ENCODE results near the gene PDZRN3. TPM values are rescaled to one million over a fixed set of nuclear protein-coding genes. Genes with fewer than 3 reads are reported as not detected.

PDZRN3 gene
- total RNA-seq, 1 experiment from 2014 or later, result not detected

- Histone ChIP-seq H3K4me3 (ENCODE audit: low read depth in 2 of 2, low read length in 2 of 2) (no peak overlapping the region), H3K27ac (ENCODE audit: low read length) (no peak overlapping the region), H3K4me1 (ENCODE audit: control insufficient read depth, insufficient read depth, low read length) (no peaks in the 10 kb centered on the region), H3K36me3 (ENCODE audit: control insufficient read depth, insufficient read depth, low read length) (no peaks in the 10 kb centered on the region), H3K9me3 (ENCODE audit: control insufficient read depth, insufficient read depth, low read depth, low read length) (no peaks in the 10 kb centered on the region), H3K27me3 (ENCODE audit: control insufficient read depth, insufficient read depth, low read length) (no peaks in the 10 kb centered on the region)
- no TSS peak for BruUV-seq (replicated peaks)
- CTCF ChIA-PET, result no interaction called here
- in situ Hi-C loops (cut with HindIII; ENCODE audit: low pct_unique_long_range_greater_than_20kb, low sequenced_read_pairs) (no loop called here), intact Hi-C loops (cut with micrococcal nuclease; ENCODE audit: unreplicated experiment) (no loop called here)
- no peak for TF ChIP-seq REST (IDR thresholded peaks at IDR 0.05; ENCODE audit: insufficient read depth in 1 of 2, low read depth in 2 of 2, low read length in 1 of 2)
- no peak for TF ChIP-seq TCF7L2 (IDR thresholded peaks at IDR 0.05; ENCODE audit: low read depth, low read length)
- TF ChIP-seq SIN3A (IDR thresholded peaks at IDR 0.05; ENCODE audit: borderline replicate concordance, insufficient read depth, low read depth, low read length), result no peak
- no peak for TF ChIP-seq CTCF (IDR thresholded peaks at IDR 0.05)
- TF ChIP-seq POLR2AphosphoS5 (IDR thresholded peaks at IDR 0.05; ENCODE audit: low read depth, low read length), result no peak
- no peak for DNase-seq (ENCODE audit: low read depth, low spot score)
- POLR2A ChIA-PET, result no interaction called here
- ATAC-seq, result no peak
Measured at GRCh38 chr3:73577704-73578103, 47.0 kb downstream of the PDZRN3 start.

- Histone ChIP-seq H3K4me3 (ENCODE audit: low read depth in 2 of 2, low read length in 2 of 2) (no peak overlapping the region), H3K27me3 (ENCODE audit: control insufficient read depth, insufficient read depth, low read length) (no peaks in the 10 kb centered on the region), H3K9me3 (ENCODE audit: control insufficient read depth, insufficient read depth, low read depth, low read length) (no peaks in the 10 kb centered on the region), H3K4me1 (ENCODE audit: control insufficient read depth, insufficient read depth, low read length) (no peaks in the 10 kb centered on the region), H3K36me3 (ENCODE audit: control insufficient read depth, insufficient read depth, low read length) (no peaks in the 10 kb centered on the region), H3K27ac (ENCODE audit: low read length) (no peak overlapping the region)
- no peak for DNase-seq (ENCODE audit: low read depth, low spot score)
- TF ChIP-seq REST (IDR thresholded peaks at IDR 0.05; ENCODE audit: insufficient read depth in 1 of 2, low read depth in 2 of 2, low read length in 1 of 2) (no peak), SIN3A (IDR thresholded peaks at IDR 0.05; ENCODE audit: borderline replicate concordance, insufficient read depth, low read depth, low read length) (no peak), TCF7L2 (IDR thresholded peaks at IDR 0.05; ENCODE audit: low read depth, low read length) (no peak), CTCF (IDR thresholded peaks at IDR 0.05) (no peak), POLR2AphosphoS5 (IDR thresholded peaks at IDR 0.05; ENCODE audit: low read depth, low read length) (no peak)
- ChIA-PET CTCF (no interaction called here), POLR2A (no interaction called here)
- ATAC-seq, result no peak
- BruUV-seq (replicated peaks), result no TSS peak
- intact Hi-C loops (cut with micrococcal nuclease; ENCODE audit: unreplicated experiment) (no loop called here), in situ Hi-C loops (cut with HindIII; ENCODE audit: low pct_unique_long_range_greater_than_20kb, low sequenced_read_pairs) (no loop called here)
Measured at GRCh38 chr3:73576999-73577461, 47.7 kb downstream of the PDZRN3 start.
